HEK293T (cell line): Measurements from ENCODE around the gene INPP4B.

ENCODE experiments used
- CTCF ChIA-PET: fragments of 350-600 bp; formaldehyde crosslinking; extraction: SDS; loops from one replicate; lab custom pipeline; 2021; ENCODE audit warnings: antibody characterized with exemption, inconsistent platforms; lab: Yijun Ruan, JAX
- POLR2A ChIA-PET: fragments of 350-600 bp; formaldehyde crosslinking; extraction: SDS; loops from one replicate; lab custom pipeline; 2020; ENCODE audit warnings: antibody characterized with exemption, inconsistent platforms; lab: Yijun Ruan, JAX
- DNase-seq: peaks from one replicate; pipeline ENCODE4 v3.0.0; 2012; ENCODE audit warnings: mixed read lengths; ENCODE audit errors: extremely low spot score
- ARNT ChIP-seq: fragments of 450-650 bp; IDR thresholded peaks from 2 replicates; pipeline ENCODE4 v1.6.1; 2017; ENCODE audit warnings: mild to moderate bottlenecking
- BHLHE40 ChIP-seq: fragments of 450-650 bp; IDR thresholded peaks from 2 replicates; pipeline ENCODE4 v1.6.1; 2016; ENCODE audit warnings: mild to moderate bottlenecking, moderate library complexity, borderline replicate concordance
- CTBP1 ChIP-seq: fragments of 450-650 bp; IDR thresholded peaks from 2 replicates; pipeline ENCODE4 v1.6.1; 2016; ENCODE audit warnings: borderline replicate concordance
- ELF4 ChIP-seq: fragments of 450-650 bp; IDR thresholded peaks from 2 replicates; pipeline ENCODE4 v1.6.1; 2017; ENCODE audit warnings: antibody characterized with exemption
- FOXA1 ChIP-seq: fragments of 450-650 bp; IDR thresholded peaks from 2 replicates; pipeline ENCODE4 v1.6.1; 2016; ENCODE audit warnings: mild to moderate bottlenecking
- FOXK2 ChIP-seq: fragments of 450-650 bp; IDR thresholded peaks from 2 replicates; pipeline ENCODE4 v1.6.1; 2016; ENCODE audit warnings: mild to moderate bottlenecking
- FOXM1 ChIP-seq: fragments of 450-650 bp; IDR thresholded peaks from 2 replicates; pipeline ENCODE4 v1.6.1; 2017; ENCODE audit warnings: mild to moderate bottlenecking, borderline replicate concordance
- HDGF ChIP-seq: fragments of 450-650 bp; IDR thresholded peaks from 2 replicates; pipeline ENCODE4 v1.6.1; 2017; ENCODE audit warnings: antibody characterized with exemption, borderline replicate concordance
- L3MBTL2 ChIP-seq: fragments of 450-650 bp; conservative IDR thresholded peaks from 2 replicates; pipeline ENCODE4 v1.6.1; 2016; ENCODE audit warnings: mild to moderate bottlenecking
- LEF1 ChIP-seq: fragments of 450-650 bp; IDR thresholded peaks from 2 replicates; pipeline ENCODE4 v1.6.1; 2017; ENCODE audit warnings: mild to moderate bottlenecking, borderline replicate concordance
- NFRKB ChIP-seq: fragments of 450-650 bp; IDR thresholded peaks from 2 replicates; pipeline ENCODE4 v1.6.1; 2016; ENCODE audit warnings: mild to moderate bottlenecking, moderate library complexity
- PKNOX1 ChIP-seq: fragments of 450-650 bp; IDR thresholded peaks from 2 replicates; pipeline ENCODE4 v1.6.1; 2016
- SP1 ChIP-seq: fragments of 450-650 bp; IDR thresholded peaks from 2 replicates; pipeline ENCODE4 v1.6.1; 2017
- SUZ12 ChIP-seq: fragments of 450-650 bp; IDR thresholded peaks from 2 replicates; pipeline ENCODE4 v1.6.1; 2016; ENCODE audit warnings: mild to moderate bottlenecking
- TARDBP ChIP-seq: fragments of 450-650 bp; IDR thresholded peaks from 2 replicates; pipeline ENCODE4 v1.6.1; 2016
- ZNF384 ChIP-seq: fragments of 450-650 bp; IDR thresholded peaks from 2 replicates; pipeline ENCODE4 v1.6.1; 2016

INPP4B gene

DNA sequence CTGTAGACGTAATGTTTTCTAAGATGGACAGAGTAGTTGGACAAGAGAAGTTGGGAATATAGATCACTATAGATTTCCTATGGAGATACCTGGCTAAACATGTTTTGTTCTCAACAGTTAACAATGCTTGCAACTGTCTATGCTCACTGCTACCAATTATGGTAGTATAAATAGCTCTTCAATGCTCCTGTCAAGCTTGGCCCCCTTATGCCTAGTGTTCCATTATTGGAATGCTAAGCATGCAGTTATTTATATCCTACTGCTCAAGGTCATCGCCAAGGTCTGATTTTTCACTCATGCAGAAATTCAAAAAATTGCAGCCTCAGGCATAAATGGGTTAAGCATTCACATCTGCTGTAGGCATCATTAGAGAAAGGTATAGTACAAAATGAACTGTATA, 690.8 kb downstream of the INPP4B start:
- CTCF ChIA-PET = interaction anchor here (0.5 kb wide), 1 partner anchor 28 kb away, joined by 4 read pairs; no protein-coding TSS in a partner anchor

GRCh38 chr4:142150483-142150882, 695.6 kb downstream of the INPP4B start:
- DNase-seq = no peak
- TF ChIP-seq ZNF384 (no peak), SUZ12 (no peak), FOXK2 (no peak), ELF4 (no peak), FOXA1 (no peak), FOXM1 (no peak), NFRKB (no peak), PKNOX1 (no peak), CTBP1 (no peak), LEF1 (no peak), ARNT (no peak), L3MBTL2 (no peak), HDGF (no peak), TARDBP (no peak), BHLHE40 (no peak), SP1 (no peak)
- ChIA-PET POLR2A (no interaction called here), CTCF (no interaction called here)

More for the DNA sequence above, 690.8 kb downstream of the INPP4B start:
- POLR2A ChIA-PET = no interaction called here
- TF ChIP-seq ELF4 (no peak), FOXK2 (no peak), FOXM1 (no peak), LEF1 (no peak), CTBP1 (no peak), ARNT (no peak), SP1 (no peak), NFRKB (no peak), FOXA1 (no peak)
- no peak for DNase-seq

- TF ChIP-seq SUZ12 (no peak), LEF1 (no peak), PKNOX1 (no peak), HDGF (no peak), FOXK2 (no peak), ARNT (no peak), NFRKB (no peak), BHLHE40 (no peak), SP1 (no peak), FOXA1 (no peak), CTBP1 (no peak), FOXM1 (no peak), ELF4 (no peak), L3MBTL2 (no peak)
- ChIA-PET POLR2A (no interaction called here), CTCF (no interaction called here)
- DNase-seq = no peak
Measured at GRCh38 chr4:142144813-142145212, 701.3 kb downstream of the INPP4B start.

DNA sequence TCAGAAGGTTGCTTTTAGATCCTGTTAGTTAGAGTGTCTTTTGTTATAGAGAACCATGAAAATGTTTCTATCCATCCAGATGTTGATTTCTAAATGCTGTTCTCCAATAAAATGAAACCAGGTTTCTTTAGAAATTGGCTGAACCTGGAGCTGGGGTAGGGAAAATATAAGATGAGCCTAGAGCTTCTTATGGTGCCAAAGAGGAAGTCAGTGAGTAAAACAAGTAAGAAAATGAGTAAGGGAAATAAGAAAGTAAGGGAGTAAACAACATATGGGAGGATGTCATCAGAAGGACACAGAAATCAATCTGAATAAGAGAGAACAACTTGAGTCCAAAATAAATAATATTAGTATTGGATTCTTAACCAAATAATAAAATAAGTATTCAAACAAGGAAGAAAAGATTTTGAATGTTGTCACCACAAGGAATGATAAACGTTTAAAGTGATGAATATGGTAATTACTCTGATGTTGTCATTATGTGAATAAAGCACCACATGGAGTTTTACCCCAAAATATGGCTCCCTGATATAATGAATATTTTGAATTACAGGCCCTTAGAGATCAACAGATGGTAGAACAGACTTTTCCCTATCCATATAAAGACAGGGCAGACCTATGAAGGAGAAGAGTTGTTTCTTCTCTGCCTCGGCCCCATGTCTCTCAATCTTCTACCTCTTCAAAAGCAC, 703.6 kb downstream of the INPP4B start:
- ChIA-PET POLR2A (no interaction called here), CTCF (no interaction called here)
- no peak for TF ChIP-seq CTBP1
- no peak for TF ChIP-seq FOXA1
- TF ChIP-seq ELF4 = no peak
- no peak for TF ChIP-seq PKNOX1
- no peak for TF ChIP-seq HDGF
- no peak for TF ChIP-seq FOXM1
- TF ChIP-seq SUZ12 = no peak
- no peak for TF ChIP-seq L3MBTL2
- no peak for TF ChIP-seq LEF1
- TF ChIP-seq ARNT = no peak
- no peak for TF ChIP-seq FOXK2
- TF ChIP-seq BHLHE40 = no peak
- TF ChIP-seq SP1 = no peak
- TF ChIP-seq ZNF384 = no peak
- TF ChIP-seq NFRKB = no peak
- DNase-seq = no peak

GRCh38 chr4:142141224-142141623, 704.9 kb downstream of the INPP4B start:
- DNase-seq = no peak
- TF ChIP-seq FOXM1 = no peak
- TF ChIP-seq SUZ12 = no peak
- TF ChIP-seq ARNT = no peak
- TF ChIP-seq FOXA1 = no peak
- no peak for TF ChIP-seq BHLHE40
- TF ChIP-seq LEF1 = no peak
- TF ChIP-seq TARDBP = no peak
- no peak for TF ChIP-seq CTBP1
- TF ChIP-seq L3MBTL2 = no peak
- no peak for TF ChIP-seq ELF4
- TF ChIP-seq SP1 = no peak
- no peak for TF ChIP-seq HDGF
- no peak for TF ChIP-seq FOXK2
- no peak for TF ChIP-seq ZNF384
- TF ChIP-seq NFRKB = no peak
- no peak for TF ChIP-seq PKNOX1
- POLR2A ChIA-PET = no interaction called here
- CTCF ChIA-PET = no interaction called here
